NCI-H146 treated with DMSO at 0.1 percent for 48 hours (cell line): ENCODE results near the gene NCLN.
"Not testable (repeated sequence)": the region's sequence is repeated elsewhere in the genome, so short reads cannot be mapped to it uniquely, and the experiment has no call there.

Source experiments
- DNase-seq: peaks from one replicate; lab custom pipeline; 2025; ENCODE audit not compliant: unreplicated experiment; lab: John Stamatoyannopoulos, UW

Gene NCLN

GRCh38 chr19:3196064-3196932, 10.6 kb downstream of the NCLN start:
- no peak for DNase-seq

DNA sequence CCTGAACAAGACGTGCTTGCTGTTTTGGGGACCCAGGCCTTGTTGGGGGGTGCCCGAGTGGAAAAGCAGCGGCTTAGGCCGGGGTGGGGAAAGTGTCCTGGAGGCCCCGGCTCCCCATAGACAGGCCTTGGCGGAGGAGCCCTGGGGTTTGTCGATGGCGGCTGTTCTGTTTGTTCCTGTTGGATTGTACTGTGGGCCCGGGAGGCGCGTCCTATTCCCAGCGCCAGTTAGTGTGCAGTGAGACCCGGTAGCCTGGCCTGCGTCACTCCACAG, 11.1 kb downstream of the NCLN start:
- DNase-seq, result no peak

GRCh38 chr19:3198901-3199700, 13.4 kb downstream of the NCLN start:
- no peak for DNase-seq

- DNase-seq, result no peak
These were observed 15.5 kb downstream of the NCLN start for GRCh38 chr19:3201072-3201700.

DNA sequence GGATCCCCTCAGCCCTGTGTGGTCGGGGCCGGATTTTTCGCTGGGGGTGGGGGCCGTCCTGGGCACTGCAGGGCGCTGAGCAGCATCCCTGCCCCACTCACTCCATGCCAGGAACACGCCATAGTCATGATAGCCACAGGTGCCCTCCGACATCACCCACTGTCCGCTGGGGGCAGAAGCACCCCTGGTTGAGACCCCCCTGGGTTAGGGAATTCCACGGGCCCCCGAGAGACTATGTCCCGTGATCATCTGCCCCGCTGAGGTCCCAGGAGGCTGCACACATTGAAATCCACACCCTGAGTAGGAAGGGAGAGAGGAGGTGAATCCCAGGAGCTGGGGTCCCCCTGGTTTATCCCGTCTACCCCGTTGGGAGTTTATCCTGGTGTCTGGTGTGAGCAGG, 16.2 kb downstream of the NCLN start:
- no peak for DNase-seq

DNA sequence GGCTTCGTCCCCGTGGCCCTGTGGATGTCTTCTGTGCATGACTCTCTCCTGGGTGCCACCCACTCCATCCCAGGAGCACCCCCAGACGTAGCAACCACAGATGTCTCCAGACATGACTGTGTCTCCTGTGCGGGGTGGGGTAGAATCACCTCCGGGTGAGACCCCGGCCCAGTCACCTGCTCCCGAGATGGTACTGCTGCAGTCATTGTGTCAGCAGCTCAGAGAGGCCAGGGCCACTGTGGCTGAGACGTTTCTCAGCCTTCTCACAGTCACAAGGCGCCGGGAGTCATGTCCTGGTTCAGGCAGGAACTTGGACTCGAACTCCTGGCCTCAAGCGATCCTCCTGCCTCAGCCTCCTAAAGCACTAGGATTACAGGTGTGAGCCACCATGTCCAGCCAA, 16.6 kb downstream of the NCLN start:
- DNase-seq, result no peak

- DNase-seq, result not testable (repeated sequence)
These were observed 17.2 kb downstream of the NCLN start for GRCh38 chr19:3202895-3203294.

DNA sequence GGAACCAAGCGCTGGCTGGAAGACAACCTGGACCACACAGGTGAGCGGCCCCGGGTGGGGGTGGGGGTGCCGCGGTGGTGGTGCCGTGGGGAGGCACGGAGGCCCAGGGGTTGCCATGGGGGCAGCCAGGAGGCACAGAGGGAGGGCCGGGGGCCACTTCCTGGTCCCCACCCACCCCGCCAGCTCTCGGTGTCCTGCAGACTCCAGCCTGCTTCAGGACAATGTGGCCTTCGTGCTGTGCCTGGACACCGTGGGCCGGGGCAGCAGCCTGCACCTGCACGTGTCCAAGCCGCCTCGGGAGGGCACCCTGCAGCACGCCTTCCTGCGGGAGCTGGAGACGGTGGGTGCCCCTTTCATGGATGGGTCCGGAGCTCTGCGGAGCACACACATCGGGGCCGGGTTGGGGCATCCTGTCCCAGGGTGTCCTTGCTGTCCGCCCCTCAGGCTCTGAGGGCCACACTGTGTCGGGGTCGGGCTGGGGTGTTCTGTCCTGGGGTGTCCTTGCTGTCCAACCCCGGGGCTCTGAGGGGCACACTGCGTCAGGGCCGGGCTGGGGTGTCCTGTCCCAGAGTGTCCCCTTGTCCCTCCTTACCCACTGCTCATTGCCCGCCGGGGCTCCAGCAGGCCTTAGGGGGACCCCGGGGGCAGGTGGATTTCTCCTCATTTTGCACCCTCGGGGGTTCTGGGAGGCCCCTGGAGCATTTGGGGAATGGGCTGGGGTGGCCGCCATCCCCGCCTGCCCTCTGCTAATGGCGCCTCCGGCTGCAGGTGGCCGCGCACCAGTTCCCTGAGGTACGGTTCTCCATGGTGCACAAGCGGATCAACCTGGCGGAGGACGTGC, 18.3 kb downstream of the NCLN start:
- DNase-seq, result no peak

DNA sequence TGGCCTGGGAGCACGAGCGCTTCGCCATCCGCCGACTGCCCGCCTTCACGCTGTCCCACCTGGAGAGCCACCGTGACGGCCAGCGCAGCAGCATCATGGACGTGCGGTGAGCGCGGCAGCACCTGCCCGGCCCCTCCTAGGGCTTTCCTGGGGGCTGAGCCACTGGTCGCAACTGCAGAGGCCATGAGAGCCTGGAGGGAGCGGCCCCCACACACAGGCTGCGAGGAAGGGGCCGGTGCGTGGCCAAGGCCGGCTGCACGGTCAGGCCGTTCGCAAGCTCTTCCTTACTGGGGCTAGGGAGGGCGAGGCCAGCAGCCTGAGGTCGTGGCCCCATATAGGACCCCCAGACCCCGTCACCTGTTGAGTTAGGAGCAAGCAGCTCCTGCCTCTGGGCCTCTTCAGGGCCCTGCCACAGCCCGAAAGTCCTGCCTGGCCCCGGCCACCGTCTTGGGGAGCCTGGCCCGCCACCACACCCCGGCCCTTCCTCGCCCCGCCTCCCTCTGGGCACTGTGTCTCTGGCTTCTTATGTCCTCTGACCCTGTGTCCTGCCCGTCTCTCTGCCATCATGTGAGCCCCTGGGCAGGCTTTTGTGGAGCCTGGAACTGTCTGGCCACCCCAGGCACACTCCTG, 19.0 kb downstream of the NCLN start:
- no peak for DNase-seq

GRCh38 chr19:3206216-3206953, 20.7 kb downstream of the NCLN start:
- DNase-seq, result no peak

DNA sequence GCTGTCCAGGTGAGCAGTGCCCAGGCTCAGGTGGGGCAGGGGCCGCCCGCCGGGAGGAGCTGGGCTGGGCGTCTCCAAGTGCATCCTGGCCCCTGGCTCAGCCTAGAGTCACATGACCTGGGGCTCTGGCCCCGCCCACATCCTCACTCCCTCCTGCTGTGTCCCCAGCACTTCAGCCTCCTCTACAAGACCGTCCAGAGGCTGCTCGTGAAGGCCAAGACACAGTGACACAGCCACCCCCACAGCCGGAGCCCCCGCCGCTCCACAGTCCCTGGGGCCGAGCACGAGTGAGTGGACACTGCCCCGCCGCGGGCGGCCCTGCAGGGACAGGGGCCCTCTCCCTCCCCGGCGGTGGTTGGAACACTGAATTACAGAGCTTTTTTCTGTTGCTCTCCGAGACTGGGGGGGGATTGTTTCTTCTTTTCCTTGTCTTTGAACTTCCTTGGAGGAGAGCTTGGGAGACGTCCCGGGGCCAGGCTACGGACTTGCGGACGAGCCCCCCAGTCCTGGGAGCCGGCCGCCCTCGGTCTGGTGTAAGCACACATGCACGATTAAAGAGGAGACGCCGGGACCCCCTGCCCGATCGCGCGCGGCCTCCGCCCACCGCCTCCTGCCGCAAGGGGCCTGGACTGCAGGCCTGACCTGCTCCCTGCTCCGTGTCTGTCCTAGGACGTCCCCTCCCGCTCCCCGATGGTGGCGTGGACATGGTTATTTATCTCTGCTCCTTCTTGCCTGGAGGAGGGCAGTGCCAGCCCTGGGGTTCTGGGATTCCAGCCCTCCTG, 21.9 kb downstream of the NCLN start:
- DNase-seq, result no peak

- DNase-seq, result no peak
These were observed 22.8 kb downstream of the NCLN start for GRCh38 chr19:3208317-3209207.

- DNase-seq, result no peak
These were observed 24.8 kb downstream of the NCLN start for GRCh38 chr19:3210347-3211017.

DNA sequence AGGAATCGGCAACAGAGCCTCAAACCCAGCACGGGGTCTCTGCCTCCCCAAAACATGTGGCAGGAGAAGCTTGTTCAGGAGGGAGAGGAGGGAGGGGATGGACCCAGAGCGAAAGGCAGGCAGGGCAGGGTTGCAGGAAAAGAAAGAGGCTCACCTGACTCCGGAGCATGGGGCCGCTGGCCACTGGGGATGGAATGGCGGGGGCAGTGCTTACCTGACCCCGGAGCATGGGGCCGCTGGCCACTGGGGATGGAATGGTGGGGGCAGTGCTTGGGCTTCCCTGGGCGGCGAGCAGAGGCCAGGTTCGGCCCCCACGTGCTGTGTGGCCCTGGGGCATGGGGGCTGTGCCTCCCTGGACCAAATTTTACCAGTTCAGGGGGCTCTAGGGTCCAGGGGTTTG, 25.5 kb downstream of the NCLN start:
- DNase-seq, result no peak

DNA sequence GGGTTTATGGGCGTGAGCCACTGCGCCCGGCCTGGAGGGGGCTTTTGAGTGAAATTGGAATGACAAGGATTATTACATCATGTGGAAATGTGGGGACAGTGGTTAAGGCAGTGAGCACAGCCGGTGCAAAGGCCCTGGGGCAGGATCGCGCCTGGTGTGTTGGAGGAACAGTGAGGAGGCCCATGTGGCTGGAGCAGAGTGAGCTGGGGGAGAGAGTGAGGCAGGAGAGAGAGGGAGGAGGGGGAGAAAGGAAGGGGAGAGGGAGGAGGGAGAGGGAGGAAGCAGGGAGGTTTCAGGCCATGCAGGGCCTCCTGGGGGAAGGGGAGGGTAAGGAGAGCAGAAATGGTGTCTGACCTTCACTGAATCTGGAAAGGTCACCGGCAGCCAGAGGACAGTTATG, 27.4 kb downstream of the NCLN start:
- DNase-seq, result no peak

GRCh38 chr19:3216874-3217273, 31.1 kb downstream of the NCLN start:
- DNase-seq, result no peak

DNA sequence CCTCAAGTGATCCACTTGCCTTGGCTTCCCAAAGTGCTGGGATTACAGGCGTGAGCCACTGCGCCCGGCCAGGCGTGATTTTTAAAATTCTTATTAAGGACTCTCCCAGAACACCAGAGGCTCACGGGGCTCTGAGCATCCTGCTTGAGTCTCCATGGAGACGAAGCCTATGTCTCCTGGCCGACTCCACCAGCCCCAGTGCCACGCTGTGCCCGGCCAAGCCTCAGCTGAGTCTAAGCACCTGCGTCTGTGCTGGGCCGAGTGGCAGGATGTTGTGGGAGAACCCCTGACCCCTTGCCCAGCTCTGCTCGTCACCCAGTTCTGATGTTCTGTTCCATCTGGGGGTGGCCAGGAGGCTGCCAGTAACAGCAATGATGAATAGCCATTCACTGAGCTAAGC, 34.8 kb downstream of the NCLN start:
- no peak for DNase-seq

- DNase-seq, result not testable (repeated sequence)
These were observed 35.8 kb downstream of the NCLN start for GRCh38 chr19:3221576-3221975.
